ENCODE results near the gene CFAP141.

CFAP141 gene

DNA sequence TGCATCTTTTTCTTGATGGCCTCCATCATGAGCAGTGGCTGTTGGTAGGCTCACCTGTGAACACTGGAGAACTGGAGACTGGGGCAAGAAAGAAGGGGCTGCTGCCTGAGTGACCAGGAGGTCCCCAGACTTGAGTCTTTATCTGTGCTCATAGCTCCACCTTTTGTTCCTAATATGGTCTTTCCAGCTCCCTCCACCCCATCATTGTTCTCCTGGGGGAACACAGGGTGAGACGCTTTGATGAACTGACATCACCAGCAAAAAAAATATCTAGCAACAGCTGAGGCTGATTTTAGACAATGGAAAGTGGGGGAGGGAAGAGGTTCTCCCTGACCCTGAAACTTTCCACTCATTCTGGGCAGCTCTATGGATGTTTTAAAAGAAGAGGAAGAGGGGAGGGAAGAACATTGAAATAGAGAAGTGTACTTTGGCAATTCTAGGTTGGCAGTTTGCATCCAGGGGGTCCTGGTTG lies 14.1 kb downstream of the CFAP141 start, which contains the start of gene TPM3:
Gene TPM3 (minus strand): TSS at position 111 of the 472 bp plus-strand sequence. CDS start 82 bp downstream, at position 29.
- no peak within 1 kb of the TSS for H3K4me3 ChIP-seq (ENCODE audit: low read length)
- TF ChIP-seq, protein P1, sequence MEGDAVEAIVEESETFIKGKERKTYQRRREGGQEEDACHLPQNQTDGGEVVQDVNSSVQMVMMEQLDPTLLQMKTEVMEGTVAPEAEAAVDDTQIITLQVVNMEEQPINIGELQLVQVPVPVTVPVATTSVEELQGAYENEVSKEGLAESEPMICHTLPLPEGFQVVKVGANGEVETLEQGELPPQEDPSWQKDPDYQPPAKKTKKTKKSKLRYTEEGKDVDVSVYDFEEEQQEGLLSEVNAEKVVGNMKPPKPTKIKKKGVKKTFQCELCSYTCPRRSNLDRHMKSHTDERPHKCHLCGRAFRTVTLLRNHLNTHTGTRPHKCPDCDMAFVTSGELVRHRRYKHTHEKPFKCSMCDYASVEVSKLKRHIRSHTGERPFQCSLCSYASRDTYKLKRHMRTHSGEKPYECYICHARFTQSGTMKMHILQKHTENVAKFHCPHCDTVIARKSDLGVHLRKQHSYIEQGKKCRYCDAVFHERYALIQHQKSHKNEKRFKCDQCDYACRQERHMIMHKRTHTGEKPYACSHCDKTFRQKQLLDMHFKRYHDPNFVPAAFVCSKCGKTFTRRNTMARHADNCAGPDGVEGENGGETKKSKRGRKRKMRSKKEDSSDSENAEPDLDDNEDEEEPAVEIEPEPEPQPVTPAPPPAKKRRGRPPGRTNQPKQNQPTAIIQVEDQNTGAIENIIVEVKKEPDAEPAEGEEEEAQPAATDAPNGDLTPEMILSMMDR (conservative IDR thresholded peaks at IDR 0.05; ENCODE audit: low read depth, low read length): no peak
- no peak for DNase-seq (ENCODE audit: low read depth)

DNA sequence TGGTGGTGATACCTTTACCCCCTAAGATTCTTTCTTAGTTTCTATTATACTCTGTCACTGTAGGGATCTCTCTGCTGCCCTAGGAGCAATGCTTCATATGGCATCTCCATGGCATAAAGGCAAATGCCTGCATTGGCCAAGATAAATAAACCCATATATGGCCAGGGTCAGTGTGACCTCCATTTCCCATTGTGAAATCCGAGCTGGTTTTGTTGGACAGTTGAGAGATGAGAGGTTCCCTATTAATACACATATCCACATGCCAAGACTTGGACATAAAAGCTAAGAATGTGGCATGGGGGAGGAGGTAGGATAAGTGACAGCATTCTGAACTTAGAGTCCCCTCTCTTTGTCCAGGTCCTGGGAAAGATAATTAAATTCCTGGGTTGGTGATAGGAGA lies 15.6 kb downstream of the CFAP141 start:
- DNase-seq (ENCODE audit: low read depth): no peak
- H3K4me3 ChIP-seq (ENCODE audit: low read length): no peak overlapping the region
- TF ChIP-seq, protein P1 (conservative IDR thresholded peaks at IDR 0.05; ENCODE audit: low read depth, low read length): no peak

DNA sequence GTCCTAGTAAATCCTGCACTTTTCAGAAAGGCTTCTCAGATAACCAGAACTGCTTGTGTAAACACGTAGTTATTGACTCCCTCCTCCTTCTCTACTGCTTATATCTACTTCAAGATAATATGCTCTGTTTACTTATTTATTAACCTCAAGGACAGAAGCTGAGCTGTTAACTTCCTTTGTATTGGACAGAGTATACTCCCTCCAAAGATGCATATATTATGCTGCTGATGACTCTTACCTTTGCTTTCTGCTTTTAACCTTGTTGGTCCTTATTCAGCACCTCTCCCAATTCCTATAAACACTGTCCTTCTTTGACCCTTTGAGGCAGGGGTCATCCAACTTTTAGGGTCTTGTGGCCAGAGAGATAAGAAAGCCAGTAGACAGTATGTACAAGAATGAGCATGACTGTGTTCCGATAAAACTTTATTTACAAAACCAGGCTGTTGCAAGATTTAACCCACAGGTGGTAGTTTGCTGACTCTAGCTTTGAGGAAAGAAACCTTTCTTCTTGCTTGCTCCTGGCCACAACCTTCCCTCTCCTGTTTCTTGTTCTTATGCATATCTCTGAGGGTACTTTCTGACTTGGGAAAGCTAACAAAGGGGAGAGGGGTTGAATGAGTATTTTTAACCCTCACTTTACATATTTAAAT lies 19.2 kb downstream of the CFAP141 start:
- TF ChIP-seq, protein P1 (conservative IDR thresholded peaks at IDR 0.05; ENCODE audit: low read depth, low read length): no peak
- DNase-seq (ENCODE audit: low read depth): no peak
- no peak overlapping the region for H3K4me3 ChIP-seq (ENCODE audit: low read length)

DNA sequence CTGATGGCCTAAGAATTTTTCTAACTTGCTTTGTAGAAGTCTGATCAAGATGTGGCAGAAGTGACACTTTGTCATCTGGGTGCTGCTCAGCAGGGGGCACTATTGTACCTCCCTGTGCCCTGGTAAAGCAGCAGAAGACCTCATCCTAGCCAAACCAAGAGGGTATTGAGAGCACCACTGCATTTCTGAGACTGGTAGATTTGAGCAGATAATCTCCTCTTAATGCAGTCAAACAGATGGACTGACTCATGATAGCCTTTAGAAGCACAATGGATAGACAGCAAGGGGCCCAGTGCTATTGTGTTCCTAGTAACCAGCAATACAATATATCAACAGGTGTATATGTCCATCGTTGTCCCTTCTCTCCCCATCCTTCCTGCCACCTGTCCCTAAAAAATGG lies 20.0 kb downstream of the CFAP141 start:
- TF ChIP-seq, protein P1 (conservative IDR thresholded peaks at IDR 0.05; ENCODE audit: low read depth, low read length): peak; percentile 69
- no peak for DNase-seq (ENCODE audit: low read depth)
- no peak overlapping the region for H3K4me3 ChIP-seq (ENCODE audit: low read length)

DNA sequence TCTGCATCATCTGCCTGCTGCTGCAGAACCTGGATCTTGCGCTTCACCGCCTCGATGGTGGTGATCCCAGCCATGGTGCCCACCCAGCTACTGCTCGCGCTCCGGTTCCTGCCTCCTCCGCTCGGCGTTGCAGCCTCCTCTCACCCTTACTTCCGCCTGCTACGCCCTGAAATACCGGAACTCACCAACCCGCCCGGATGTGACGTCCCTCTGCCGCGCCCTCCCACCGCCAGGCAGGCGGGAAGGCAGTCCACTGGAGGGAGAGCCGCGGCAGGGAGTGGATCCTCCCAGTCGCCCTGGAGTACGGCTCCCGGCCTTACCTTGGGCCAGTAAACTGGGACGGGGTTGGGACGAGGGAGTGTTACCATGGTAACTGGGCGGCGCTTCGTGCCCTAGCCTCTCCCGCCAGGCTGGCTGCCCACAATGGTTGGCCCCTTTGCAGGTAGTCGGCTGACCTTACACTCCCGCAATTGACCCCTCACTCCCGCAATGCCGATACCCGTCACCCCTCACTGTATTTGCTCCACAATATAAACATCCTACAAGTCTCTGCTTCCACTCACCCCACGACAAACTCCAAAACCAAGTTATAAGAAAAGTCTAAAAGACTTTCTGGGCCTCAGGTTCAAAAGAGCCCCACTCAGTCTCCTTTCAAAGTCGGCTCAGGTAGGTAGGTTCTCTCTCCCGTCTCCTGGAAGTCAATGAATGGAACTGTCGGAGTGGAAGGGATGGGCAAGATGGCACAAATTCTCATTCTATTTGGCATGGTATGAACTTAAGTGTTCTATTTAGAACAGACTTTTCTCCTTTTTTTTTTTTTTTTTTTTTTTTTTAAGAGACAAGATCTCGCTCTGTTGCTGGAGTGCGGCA lies 22.9 kb downstream of the CFAP141 start:
- TF ChIP-seq, protein P1 (conservative IDR thresholded peaks at IDR 0.05; ENCODE audit: low read depth, low read length): no peak
- H3K4me3 ChIP-seq (ENCODE audit: low read length): peak overlapping the region; percentile 99
- DNase-seq (ENCODE audit: low read depth): peak; percentile 89

DNA sequence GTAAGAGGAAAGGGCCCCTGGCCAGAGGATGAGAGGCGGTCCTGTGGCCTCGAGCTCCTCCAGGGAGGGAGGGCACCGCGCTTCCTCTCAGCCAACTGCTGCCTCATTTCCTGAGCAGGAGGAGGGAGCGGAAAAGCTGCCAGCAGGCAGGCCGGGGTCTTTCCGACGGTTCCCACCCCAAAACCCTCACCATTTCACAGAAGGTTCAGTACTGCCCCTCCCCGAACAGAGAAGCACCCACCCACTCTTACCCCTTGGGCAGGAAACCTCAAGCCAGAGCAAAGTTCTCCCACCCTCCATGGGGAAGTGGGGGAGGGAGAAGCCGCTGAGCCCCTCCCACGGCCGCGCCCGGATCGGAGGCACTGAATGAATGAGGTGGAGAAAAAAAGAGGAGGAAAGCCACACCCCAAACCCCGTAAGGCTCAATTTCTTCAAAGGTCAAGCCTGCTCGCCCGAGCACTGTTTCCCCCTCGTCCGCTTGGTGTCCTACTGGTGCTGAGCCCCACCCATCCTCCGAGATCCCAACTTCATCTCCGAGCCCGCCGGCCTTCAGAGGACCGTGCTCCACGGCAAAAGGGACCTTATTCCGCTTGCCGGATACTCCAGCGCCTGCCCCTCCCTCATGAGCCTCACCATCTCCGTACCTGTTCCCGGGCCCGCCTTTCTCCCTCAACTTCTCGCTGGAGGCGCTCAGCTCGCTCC lies 23.6 kb downstream of the CFAP141 start:
- no peak for DNase-seq (ENCODE audit: low read depth)
- peak overlapping the region; percentile 99 for H3K4me3 ChIP-seq (ENCODE audit: low read length)
- TF ChIP-seq, protein P1 (conservative IDR thresholded peaks at IDR 0.05; ENCODE audit: low read depth, low read length): no peak
